HEK293T (cell line): Measurements from ENCODE around the gene SBNO1.
A peak's percentile ranks its signal among the peaks of the same experiment; 100 is the strongest.

Experiments
- CTCF ChIA-PET: fragments of 350-600 bp; formaldehyde crosslinking; extraction: SDS; loops from one replicate; lab custom pipeline; 2021; ENCODE audit warnings: antibody characterized with exemption, inconsistent platforms; lab: Yijun Ruan, JAX
- POLR2A ChIA-PET: fragments of 350-600 bp; formaldehyde crosslinking; extraction: SDS; loops from one replicate; lab custom pipeline; 2020; ENCODE audit warnings: antibody characterized with exemption, inconsistent platforms; lab: Yijun Ruan, JAX
- DNase-seq: peaks from one replicate; pipeline ENCODE4 v3.0.0; 2012; ENCODE audit warnings: mixed read lengths; ENCODE audit errors: extremely low spot score
- ARNT ChIP-seq: fragments of 450-650 bp; IDR thresholded peaks from 2 replicates; pipeline ENCODE4 v1.6.1; 2017; ENCODE audit warnings: mild to moderate bottlenecking
- BHLHE40 ChIP-seq: fragments of 450-650 bp; IDR thresholded peaks from 2 replicates; pipeline ENCODE4 v1.6.1; 2016; ENCODE audit warnings: mild to moderate bottlenecking, moderate library complexity, borderline replicate concordance
- CTBP1 ChIP-seq: fragments of 450-650 bp; IDR thresholded peaks from 2 replicates; pipeline ENCODE4 v1.6.1; 2016; ENCODE audit warnings: borderline replicate concordance
- ELF4 ChIP-seq: fragments of 450-650 bp; IDR thresholded peaks from 2 replicates; pipeline ENCODE4 v1.6.1; 2017; ENCODE audit warnings: antibody characterized with exemption
- FOXA1 ChIP-seq: fragments of 450-650 bp; IDR thresholded peaks from 2 replicates; pipeline ENCODE4 v1.6.1; 2016; ENCODE audit warnings: mild to moderate bottlenecking
- FOXK2 ChIP-seq: fragments of 450-650 bp; IDR thresholded peaks from 2 replicates; pipeline ENCODE4 v1.6.1; 2016; ENCODE audit warnings: mild to moderate bottlenecking
- FOXM1 ChIP-seq: fragments of 450-650 bp; IDR thresholded peaks from 2 replicates; pipeline ENCODE4 v1.6.1; 2017; ENCODE audit warnings: mild to moderate bottlenecking, borderline replicate concordance
- HDGF ChIP-seq: fragments of 450-650 bp; IDR thresholded peaks from 2 replicates; pipeline ENCODE4 v1.6.1; 2017; ENCODE audit warnings: antibody characterized with exemption, borderline replicate concordance
- L3MBTL2 ChIP-seq: fragments of 450-650 bp; conservative IDR thresholded peaks from 2 replicates; pipeline ENCODE4 v1.6.1; 2016; ENCODE audit warnings: mild to moderate bottlenecking
- LEF1 ChIP-seq: fragments of 450-650 bp; IDR thresholded peaks from 2 replicates; pipeline ENCODE4 v1.6.1; 2017; ENCODE audit warnings: mild to moderate bottlenecking, borderline replicate concordance
- NFRKB ChIP-seq: fragments of 450-650 bp; IDR thresholded peaks from 2 replicates; pipeline ENCODE4 v1.6.1; 2016; ENCODE audit warnings: mild to moderate bottlenecking, moderate library complexity
- PKNOX1 ChIP-seq: fragments of 450-650 bp; IDR thresholded peaks from 2 replicates; pipeline ENCODE4 v1.6.1; 2016
- SP1 ChIP-seq: fragments of 450-650 bp; IDR thresholded peaks from 2 replicates; pipeline ENCODE4 v1.6.1; 2017
- SUZ12 ChIP-seq: fragments of 450-650 bp; IDR thresholded peaks from 2 replicates; pipeline ENCODE4 v1.6.1; 2016; ENCODE audit warnings: mild to moderate bottlenecking
- TARDBP ChIP-seq: fragments of 450-650 bp; IDR thresholded peaks from 2 replicates; pipeline ENCODE4 v1.6.1; 2016
- ZNF384 ChIP-seq: fragments of 450-650 bp; IDR thresholded peaks from 2 replicates; pipeline ENCODE4 v1.6.1; 2016

Gene SBNO1

GRCh38 chr12:123282111-123282510 lies 82.5 kb downstream of the SBNO1 start:
- ChIA-PET POLR2A (interaction anchor here (1.6 kb wide), 1 partner anchor 49 kb away, joined by 5 read pairs; the partner anchor contains the start of genes MPHOSPH9 and MTRFR), CTCF (no interaction called here)
- TF ChIP-seq HDGF = no peak
- TF ChIP-seq L3MBTL2 = no peak
- TF ChIP-seq ELF4 = no peak
- TF ChIP-seq FOXA1 = no peak
- no peak for TF ChIP-seq ZNF384
- no peak for TF ChIP-seq NFRKB
- no peak for TF ChIP-seq SUZ12
- TF ChIP-seq SP1 = no peak
- DNase-seq = no peak

DNA sequence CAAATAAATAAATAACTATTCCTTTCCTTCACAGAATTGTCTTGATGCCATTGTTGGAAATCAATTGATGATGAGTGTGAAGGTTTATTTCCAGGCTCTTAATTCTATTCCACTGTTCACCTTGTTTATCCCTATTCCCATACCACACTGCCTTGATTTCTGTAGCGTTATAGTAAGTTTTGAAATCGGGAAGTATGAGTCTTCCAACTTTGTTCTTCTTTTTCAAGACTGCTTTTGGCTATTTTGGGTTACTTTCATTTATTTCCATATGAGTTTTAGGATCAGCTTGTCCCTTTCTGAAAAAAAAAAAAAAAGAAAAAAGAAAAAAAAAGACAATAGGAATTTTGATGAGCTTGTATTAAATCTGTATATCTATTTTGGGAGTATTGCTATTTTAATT lies 83.7 kb downstream of the SBNO1 start:
- TF ChIP-seq ARNT = no peak
- no peak for TF ChIP-seq FOXK2
- TF ChIP-seq SP1 = no peak
- no peak for TF ChIP-seq ZNF384
- ChIA-PET POLR2A (no interaction called here), CTCF (no interaction called here)
- no peak for DNase-seq

GRCh38 chr12:123278101-123278627 lies 86.5 kb downstream of the SBNO1 start:
- CTCF ChIA-PET = interaction anchor here (0.6 kb wide), 1 partner anchor 28 kb away, joined by 3 read pairs; no protein-coding TSS in a partner anchor
- TF ChIP-seq HDGF = no peak
- TF ChIP-seq ZNF384 = no peak
- TF ChIP-seq CTBP1 = no peak
- no peak for TF ChIP-seq FOXK2
- no peak for TF ChIP-seq TARDBP
- TF ChIP-seq BHLHE40 = no peak
- TF ChIP-seq SUZ12 = no peak
- TF ChIP-seq NFRKB = no peak
- TF ChIP-seq FOXA1 = no peak
- no peak for TF ChIP-seq ELF4
- TF ChIP-seq ARNT = no peak
- TF ChIP-seq FOXM1 = no peak
- TF ChIP-seq SP1 = no peak
- no peak for TF ChIP-seq PKNOX1
- no peak for TF ChIP-seq L3MBTL2
- no peak for TF ChIP-seq LEF1
- POLR2A ChIA-PET = interaction anchor here (0.6 to 1.2 kb wide), 2 partner anchors 11 to 88 kb away, joined by 3 read pairs; no protein-coding TSS in a partner anchor
- no peak for DNase-seq

GRCh38 chr12:123273166-123273565 lies 91.5 kb downstream of the SBNO1 start:
- POLR2A ChIA-PET = interaction anchor here (1.0 kb wide), 1 partner anchor 310 kb away, joined by 3 read pairs; no protein-coding TSS in a partner anchor
- CTCF ChIA-PET = no interaction called here
- DNase-seq = no peak
- TF ChIP-seq FOXM1 (no peak), ELF4 (no peak), SUZ12 (no peak), NFRKB (no peak), LEF1 (no peak), PKNOX1 (no peak), HDGF (no peak), SP1 (no peak), TARDBP (no peak), FOXA1 (no peak), L3MBTL2 (no peak), CTBP1 (no peak), BHLHE40 (no peak), FOXK2 (no peak), ARNT (no peak), ZNF384 (no peak)

DNA sequence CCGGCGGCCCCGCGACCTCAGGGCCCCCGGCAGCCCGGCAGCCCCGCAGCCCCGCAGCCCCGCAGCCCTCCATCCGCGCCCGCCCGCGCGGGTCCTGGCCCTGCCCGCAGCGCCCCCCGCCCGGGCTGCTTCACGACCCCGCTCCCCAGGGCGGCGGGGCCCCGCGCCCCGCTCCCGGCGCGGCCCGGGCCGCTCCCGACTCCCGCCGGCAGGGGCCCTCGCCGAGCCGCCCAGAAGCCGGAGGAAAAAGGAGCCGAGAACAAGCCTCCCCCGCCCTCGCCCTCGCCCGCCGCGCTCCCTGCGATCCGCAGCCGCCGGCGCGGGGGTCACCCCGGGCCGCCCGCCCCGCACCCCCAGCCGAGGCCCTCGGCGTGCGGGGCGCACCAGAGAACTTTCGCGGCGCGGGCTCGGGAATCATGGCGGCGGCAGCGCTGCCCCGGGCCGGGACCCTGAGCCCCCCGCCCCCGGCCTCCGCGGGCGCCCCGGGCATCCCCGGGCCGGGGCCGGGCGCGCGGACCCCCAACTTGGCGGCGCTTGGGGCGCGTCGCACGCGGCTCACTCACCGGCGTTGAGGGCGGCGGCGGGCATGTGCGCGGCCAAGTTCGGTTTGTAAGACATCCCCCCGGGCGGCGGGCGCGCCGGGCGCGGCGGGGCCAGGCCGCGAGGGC lies 93.5 kb downstream of the SBNO1 start:
- POLR2A ChIA-PET = no interaction called here
- CTCF ChIA-PET = no interaction called here

GRCh38 chr12:123270214-123271000 lies 94.2 kb downstream of the SBNO1 start:
- ChIA-PET CTCF (interaction anchor here (0.9 kb wide), 1 partner anchor 37 kb away, joined by 3 read pairs; the partner anchor contains the start of genes MPHOSPH9 and MTRFR), POLR2A (interaction anchor here (2.1 kb wide), 1 partner anchor 37 kb away, joined by 8 read pairs; the partner anchor contains the start of genes MPHOSPH9 and MTRFR)
- TF ChIP-seq SP1 = no peak
- TF ChIP-seq FOXA1 = no peak
- no peak for TF ChIP-seq NFRKB
- no peak for TF ChIP-seq TARDBP
- TF ChIP-seq FOXK2 = no peak
- no peak for TF ChIP-seq FOXM1
- TF ChIP-seq BHLHE40 = no peak
- TF ChIP-seq CTBP1 = no peak
- no peak for TF ChIP-seq PKNOX1
- no peak for TF ChIP-seq LEF1
- no peak for TF ChIP-seq ZNF384
- TF ChIP-seq ELF4 = no peak
- TF ChIP-seq L3MBTL2 = no peak
- TF ChIP-seq SUZ12 = no peak
- no peak for TF ChIP-seq ARNT
- no peak for TF ChIP-seq HDGF
- peak; percentile 22 for DNase-seq

More for the DNA sequence above, 93.5 kb downstream of the SBNO1 start:
- DNase-seq = peak; percentile 88
- no peak for TF ChIP-seq NFRKB
- no peak for TF ChIP-seq ARNT
- no peak for TF ChIP-seq ZNF384
- TF ChIP-seq SUZ12 = no peak
- TF ChIP-seq LEF1 = no peak
- no peak for TF ChIP-seq FOXM1
- TF ChIP-seq HDGF = no peak
- TF ChIP-seq TARDBP = no peak
- TF ChIP-seq CTBP1 = no peak
- TF ChIP-seq ELF4 = no peak
